Hepatocyte (in vitro differentiated cells): ENCODE measurements around the gene STK39. TPM values are rescaled to one million over a fixed set of nuclear protein-coding genes. Genes with fewer than 3 reads are reported as not detected.

Source experiments
- DNase-seq: peaks from one replicate; pipeline ENCODE4 v3.0.0-alpha.2; 2016; ENCODE audit warnings: low spot score
- H2AFZ ChIP-seq: fragments of 200-600 bp; sonication (generic); 2 replicates; pipeline ENCODE4 v1.6.0; 2016; ENCODE audit warnings: antibody characterized with exemption, mild to moderate bottlenecking
- H3K27ac ChIP-seq: fragments of 200-600 bp; sonication (generic); 2 replicates; pipeline ENCODE4 v1.5.1; 2016; ENCODE audit warnings: mild to moderate bottlenecking
- H3K27me3 ChIP-seq: fragments of 200-600 bp; sonication (generic); 2 replicates; pipeline ENCODE4 v1.6.1; 2016
- H3K36me3 ChIP-seq: fragments of 200-600 bp; sonication (generic); replicated peaks from 2 replicates; pipeline ENCODE4 v1.5.1; 2016; ENCODE audit warnings: low read depth; ENCODE audit not compliant: insufficient read depth
- H3K4me1 ChIP-seq: fragments of 200-600 bp; sonication (generic); 2 replicates; pipeline ENCODE4 v1.5.1; 2016; ENCODE audit warnings: mild to moderate bottlenecking, moderate library complexity; ENCODE audit not compliant: insufficient read depth
- H3K4me2 ChIP-seq: fragments of 200-600 bp; sonication (generic); 2 replicates; pipeline ENCODE4 v1.6.0; 2016
- H3K4me3 ChIP-seq: fragments of 200-600 bp; sonication (generic); 2 replicates; pipeline ENCODE4 v1.5.1; 2016; ENCODE audit warnings: mild to moderate bottlenecking
- H3K79me2 ChIP-seq: fragments of 200-600 bp; sonication (generic); 2 replicates; pipeline ENCODE4 v1.6.0; 2017; ENCODE audit warnings: mild to moderate bottlenecking
- H3K9me2 ChIP-seq: fragments of 200-600 bp; sonication (generic); replicated peaks from 2 replicates; pipeline ENCODE4 v1.6.0; 2017; ENCODE audit warnings: mild to moderate bottlenecking; ENCODE audit not compliant: insufficient read depth
- H3K9me3 ChIP-seq: fragments of 200-600 bp; sonication (generic); 2 replicates; pipeline ENCODE4 v1.5.1; 2016; ENCODE audit warnings: low read depth, mild to moderate bottlenecking
- H4K20me1 ChIP-seq: fragments of 200-600 bp; sonication (generic); 2 replicates; pipeline ENCODE4 v1.6.0; 2016; ENCODE audit warnings: mild to moderate bottlenecking; ENCODE audit not compliant: insufficient read depth, poor library complexity, severe bottlenecking
- CTCF ChIP-seq: fragments of 200-600 bp; sonication (generic); IDR thresholded peaks from 2 replicates; pipeline ENCODE4 v1.5.1; 2016; ENCODE audit warnings: antibody characterized with exemption, mild to moderate bottlenecking; ENCODE audit not compliant: poor library complexity
- EZH2 ChIP-seq: fragments of 200-600 bp; sonication (generic); IDR thresholded peaks from 2 replicates; pipeline ENCODE4 v1.6.1; 2016; ENCODE audit warnings: antibody characterized with exemption, mild to moderate bottlenecking, borderline replicate concordance
- EZH2phosphoT487 ChIP-seq: fragments of 200-600 bp; sonication (generic); IDR thresholded peaks from one replicate; pipeline ENCODE4 v1.6.1; 2018; ENCODE audit warnings: antibody characterized with exemption, mild to moderate bottlenecking, low read depth, moderate library complexity; ENCODE audit not compliant: unreplicated experiment, severe bottlenecking
- WGBS: methylation state at CpG from one replicate; pipeline ENCODE4 v1.1.6; 2016; ENCODE audit warnings: low lambda C conversion rate; ENCODE audit errors: missing lambda C conversion rate; 5-methylcytosine and 5-hydroxymethylcytosine counted together
- polyA plus RNA-seq: library from polyadenylated mRNA; unstranded; fragments of >200 nt; fragmentation: Nextera tagmentation; extraction: Ambion mirVana; gene quantifications from 2 replicates; pipeline ENCODE4 v1.2.1, GENCODE V29; 2016
- total RNA-seq: library from RNA; depleted of rRNA; stranded (reverse); fragments of >200 nt; gene quantifications from 2 replicates; pipeline ENCODE4 v1.2.3, GENCODE V29; 2014

Gene STK39
- total and polyA plus RNA-seq, 2 experiments from 2014 or later: 26.9 to 39.4 TPM

- Histone ChIP-seq H4K20me1 (peaks cover 4% of the 10 kb centered on the region), H3K9me2 (no peaks in the 10 kb centered on the region), H3K9me3 (no peaks in the 10 kb centered on the region), H2AFZ (no peak overlapping the region), H3K27me3 (no peaks in the 10 kb centered on the region), H3K4me2 (no peak overlapping the region), H3K79me2 (peaks cover 72% of the 10 kb centered on the region), H3K27ac (no peak overlapping the region), H3K36me3 (no peaks in the 10 kb centered on the region), H3K4me3 (no peak overlapping the region), H3K4me1 (no peaks in the 10 kb centered on the region)
- no peak for TF ChIP-seq EZH2phosphoT487
- no peak for TF ChIP-seq CTCF
- no peak for TF ChIP-seq EZH2
- DNase-seq: no peak
- over 99% methylated on average over 5 of the region's 5 CpGs for WGBS
These were observed 64.7 kb downstream of the STK39 start for GRCh38 chr2:168182550-168183249.

GRCh38 chr2:168181825-168182224 is 65.6 kb downstream of the STK39 start:
- Histone ChIP-seq H3K4me1 (no peaks in the 10 kb centered on the region), H3K27me3 (no peaks in the 10 kb centered on the region), H3K4me3 (no peak overlapping the region), H3K9me2 (no peaks in the 10 kb centered on the region), H3K27ac (no peak overlapping the region), H3K79me2 (peaks cover 71% of the 10 kb centered on the region), H3K36me3 (no peaks in the 10 kb centered on the region), H3K9me3 (no peaks in the 10 kb centered on the region), H4K20me1 (peaks cover 4% of the 10 kb centered on the region), H3K4me2 (no peak overlapping the region), H2AFZ (no peak overlapping the region)
- TF ChIP-seq EZH2: no peak
- DNase-seq: no peak
- WGBS: 71% methylated on average over 4 of the region's 4 CpGs

GRCh38 chr2:168180914-168181313 is 66.5 kb downstream of the STK39 start:
- 63% methylated on average over 3 of the region's 3 CpGs for WGBS
- no peaks in the 10 kb centered on the region for H3K9me2 ChIP-seq

More at GRCh38 chr2:168180914-168181313, 66.5 kb downstream of the STK39 start:
- no peak overlapping the region for H3K4me2 ChIP-seq
- H3K9me3 ChIP-seq: no peaks in the 10 kb centered on the region
- no peak overlapping the region for H3K4me3 ChIP-seq
- no peak for DNase-seq
- TF ChIP-seq CTCF (no peak), EZH2 (no peak), EZH2phosphoT487 (no peak)
- H2AFZ ChIP-seq: no peak overlapping the region
- peaks cover 72% of the 10 kb centered on the region for H3K79me2 ChIP-seq
- no peaks in the 10 kb centered on the region for H3K4me1 ChIP-seq
- peaks cover 4% of the 10 kb centered on the region for H4K20me1 ChIP-seq
- no peak overlapping the region for H3K27ac ChIP-seq
- H3K36me3 ChIP-seq: no peaks in the 10 kb centered on the region
- H3K27me3 ChIP-seq: no peaks in the 10 kb centered on the region
